H9 (cell line): Measurements from ENCODE around the gene GET4. TPM values are rescaled to one million over a fixed set of nuclear protein-coding genes. Genes with fewer than 3 reads are reported as not detected.

Experiments used
- DNase-seq: peaks from one replicate; pipeline ENCODE4 v3.0.0-alpha.2; 2017
- H2AFZ ChIP-seq: one replicate; pipeline ENCODE4 v1.6.1; 2013; ENCODE audit warnings: mild to moderate bottlenecking, low read length, control low read depth, moderate library complexity
- H2AK5ac ChIP-seq: 2 replicates; pipeline ENCODE4 v1.6.1; 2013; ENCODE audit warnings: low read length, control low read depth, mixed read lengths; ENCODE audit not compliant: insufficient read length
- H2BK120ac ChIP-seq: one replicate; pipeline ENCODE4 v1.6.1; 2013; ENCODE audit warnings: low read depth, mild to moderate bottlenecking, low read length, control low read depth, inconsistent platforms; ENCODE audit not compliant: poor library complexity, severe bottlenecking
- H2BK12ac ChIP-seq: 2 replicates; pipeline ENCODE4 v1.6.1; 2013; ENCODE audit warnings: low read length, control low read depth, mixed read lengths, low read depth; ENCODE audit not compliant: insufficient read length
- H2BK15ac ChIP-seq: 2 replicates; pipeline ENCODE4 v1.6.1; 2013; ENCODE audit warnings: low read depth, low read length, control low read depth
- H2BK20ac ChIP-seq: one replicate; pipeline ENCODE4 v1.6.1; 2013; ENCODE audit warnings: low read depth, mild to moderate bottlenecking, low read length, control low read depth, inconsistent platforms; ENCODE audit not compliant: poor library complexity, severe bottlenecking
- H2BK5ac ChIP-seq: 2 replicates; pipeline ENCODE4 v1.6.1; 2013; ENCODE audit warnings: low read length, control low read depth, mixed read lengths; ENCODE audit not compliant: insufficient read length
- H3K14ac ChIP-seq: 2 replicates; pipeline ENCODE4 v1.6.1; 2013; ENCODE audit warnings: low read length, control low read depth; ENCODE audit not compliant: insufficient read depth
- H3K18ac ChIP-seq: 2 replicates; pipeline ENCODE4 v1.6.1; 2013; ENCODE audit warnings: low read depth, mild to moderate bottlenecking, mixed read lengths, low read length, control low read depth; ENCODE audit not compliant: insufficient read length
- H3K23ac ChIP-seq: 2 replicates; pipeline ENCODE4 v1.6.1; 2013; ENCODE audit warnings: low read length, control low read depth, mixed read lengths, low read depth; ENCODE audit not compliant: insufficient read length
- H3K23me2 ChIP-seq: 2 replicates; pipeline ENCODE4 v1.6.1; 2013; ENCODE audit warnings: low read depth, mild to moderate bottlenecking, mixed read lengths, low read length, control low read depth; ENCODE audit not compliant: insufficient read length, poor library complexity, severe bottlenecking
- H3K27ac ChIP-seq: 2 replicates; pipeline ENCODE4 v1.5.1; 2013; ENCODE audit warnings: low read length, control low read depth, mixed read lengths, low read depth; ENCODE audit not compliant: insufficient read length
- H3K27me3 ChIP-seq: 2 replicates; pipeline ENCODE4 v1.6.1; 2013; ENCODE audit warnings: low read length, control low read depth, inconsistent platforms; ENCODE audit not compliant: insufficient read depth
- H3K4ac ChIP-seq: 2 replicates; pipeline ENCODE4 v1.6.1; 2013; ENCODE audit warnings: low read depth, mild to moderate bottlenecking, control low read depth, inconsistent platforms, low read length, moderate library complexity
- H3K4me1 ChIP-seq: 2 replicates; pipeline ENCODE4 v1.6.1; 2013; ENCODE audit warnings: low read length, control low read depth, inconsistent platforms; ENCODE audit not compliant: insufficient read depth
- H3K4me2 ChIP-seq: 2 replicates; pipeline ENCODE4 v1.6.1; 2013; ENCODE audit warnings: low read length, control low read depth, mixed read lengths; ENCODE audit not compliant: insufficient read length, insufficient read depth
- H3K56ac ChIP-seq: 2 replicates; pipeline ENCODE4 v1.6.1; 2013; ENCODE audit warnings: low read depth, mild to moderate bottlenecking, mixed read lengths, low read length, control low read depth; ENCODE audit not compliant: insufficient read length
- H3K79me1 ChIP-seq: 2 replicates; pipeline ENCODE4 v1.6.1; 2013; ENCODE audit warnings: low read depth, mild to moderate bottlenecking, moderate library complexity, low read length, control low read depth, inconsistent platforms; ENCODE audit not compliant: insufficient read depth, poor library complexity, severe bottlenecking
- H3K79me2 ChIP-seq: 2 replicates; pipeline ENCODE4 v1.6.1; 2013; ENCODE audit warnings: low read length, control low read depth, inconsistent platforms; ENCODE audit not compliant: insufficient read depth
- H3K9ac ChIP-seq: 2 replicates; pipeline ENCODE4 v1.6.1; 2013; ENCODE audit warnings: low read length, control low read depth, mixed read lengths; ENCODE audit not compliant: insufficient read length; ENCODE audit errors: extremely low read depth
- H3K9me3 ChIP-seq: one replicate; pipeline ENCODE4 v1.6.1; 2013; ENCODE audit warnings: low read depth, low read length, inconsistent platforms; ENCODE audit not compliant: control insufficient read depth
- H3T11ph ChIP-seq: one replicate; pipeline ENCODE4 v1.6.1; 2013; ENCODE audit warnings: mild to moderate bottlenecking, low read length, control low read depth, inconsistent platforms
- H4K20me1 ChIP-seq: one replicate; pipeline ENCODE4 v1.6.1; 2013; ENCODE audit not compliant: control insufficient read depth, insufficient read length, insufficient read depth
- H4K5ac ChIP-seq: 2 replicates; pipeline ENCODE4 v1.6.1; 2013; ENCODE audit warnings: low read depth, mild to moderate bottlenecking, mixed read lengths, low read length, control low read depth; ENCODE audit not compliant: insufficient read length
- H4K8ac ChIP-seq: replicated peaks from 2 replicates; pipeline ENCODE4 v1.6.1; 2013; ENCODE audit warnings: low read length, control low read depth, mixed read lengths, low read depth; ENCODE audit not compliant: insufficient read length
- H4K91ac ChIP-seq: 2 replicates; pipeline ENCODE4 v1.6.1; 2013; ENCODE audit warnings: low read depth, mild to moderate bottlenecking, moderate library complexity, mixed read lengths, low read length, control low read depth; ENCODE audit not compliant: insufficient read length
- H3K27ac Mint-ChIP-seq, 3 experiments: 2 replicates in 2 of 3; 3 replicates in 1 of 3; pipeline ENCODE4 v1.8.0; 2020 to 2021; ENCODE audit warnings: mixed read lengths in 3 of 3, mild to moderate bottlenecking in 1 of 3, moderate library complexity in 1 of 3
- H3K27me3 Mint-ChIP-seq: 2 replicates; pipeline ENCODE4 v1.8.0; 2021; ENCODE audit warnings: low read depth, mild to moderate bottlenecking, moderate library complexity, mixed read lengths
- H3K36me3 Mint-ChIP-seq, 3 experiments: 2 replicates in 2 of 3; 3 replicates in 1 of 3; pipeline ENCODE4 v1.8.0; 2020 to 2021; ENCODE audit warnings: low read depth in 3 of 3, mixed read lengths in 3 of 3; ENCODE audit not compliant: insufficient read depth in 1 of 3
- H3K4me1 Mint-ChIP-seq, 2 experiments: 2 replicates each; pipeline ENCODE4 v1.8.0; 2020; ENCODE audit warnings: mixed read lengths in 2 of 2
- H3K4me3 Mint-ChIP-seq, 2 experiments: 2 replicates in 1 of 2; 3 replicates in 1 of 2; pipeline ENCODE4 v1.8.0; 2020 to 2021; ENCODE audit warnings: mild to moderate bottlenecking in 2 of 2, mixed read lengths in 2 of 2, moderate library complexity in 1 of 2
- H3K9me3 Mint-ChIP-seq, 2 experiments: 2 replicates in 1 of 2; 3 replicates in 1 of 2; pipeline ENCODE4 v1.8.0; 2020; ENCODE audit warnings: mild to moderate bottlenecking in 2 of 2, mixed read lengths in 2 of 2, moderate library complexity in 1 of 2
- WGBS: extraction: QIAGEN DNeasy Blood & Tissue Kit; methylation state at CpG from one replicate; pipeline ENCODE4 v1.1.7; 2013; ENCODE audit warnings: missing lambda C conversion rate, low lambda C conversion rate, mixed read lengths; ENCODE audit not compliant: insufficient read length; ENCODE audit errors: extremely low coverage; 5-methylcytosine and 5-hydroxymethylcytosine counted together
- total RNA-seq: library from RNA; stranded (reverse); gene quantifications from 2 replicates; pipeline ENCODE4 v1.2.1, GENCODE V29; 2021
- TF ChIP-seq, protein P1 (sequence below): fragments of 200-600 bp; sonication (generic); conservative IDR thresholded peaks from 3 replicates; pipeline ENCODE4 v1.8.0; 2021; ENCODE audit warnings: antibody characterized with exemption, mild to moderate bottlenecking

The GET4 gene
- total RNA-seq, 1 experiment from 2014 or later: 70.2 TPM

DNA sequence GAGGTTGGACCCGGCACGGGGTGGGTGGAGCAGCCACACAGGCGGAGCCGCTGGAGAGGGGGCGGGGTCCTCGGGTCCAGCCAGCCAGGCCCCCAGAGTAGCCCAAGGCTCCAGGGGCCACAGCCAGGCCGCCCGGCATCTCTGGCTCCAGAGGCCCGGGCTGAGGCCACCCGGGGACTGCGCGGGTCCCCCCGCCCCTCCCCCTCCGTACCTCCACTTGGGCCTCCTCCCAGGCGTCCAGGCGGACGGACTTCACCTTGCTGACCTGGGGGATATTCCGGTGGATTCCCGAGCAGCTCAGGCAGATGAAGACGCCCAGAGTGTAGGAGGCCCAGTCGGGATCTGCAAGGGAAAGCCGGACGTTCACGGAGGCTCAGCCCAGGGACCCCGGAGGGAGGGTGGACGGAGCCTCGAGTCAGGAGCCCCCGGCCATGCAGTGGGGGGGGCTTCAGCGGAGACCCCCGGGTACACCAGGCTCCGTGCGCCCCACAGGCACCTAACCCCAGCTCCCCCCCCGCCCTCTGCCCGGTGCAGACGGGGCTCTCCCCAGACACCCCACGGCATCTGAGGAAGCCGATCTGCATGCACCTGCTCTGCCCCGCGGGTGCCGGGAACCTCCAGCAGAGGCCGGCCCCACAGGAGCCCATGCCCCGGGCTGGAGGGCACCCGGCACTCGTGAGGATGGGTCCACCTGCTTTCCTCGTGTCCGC lies 59.0 kb downstream of the GET4 start:
- Histone ChIP-seq H3K27me3 (no peaks in the 10 kb centered on the region), H3K79me2 (no peaks in the 10 kb centered on the region), H2BK12ac (no peak overlapping the region), H3K56ac (no peak overlapping the region), H4K20me1 (no peaks in the 10 kb centered on the region), H3K4ac (no peak overlapping the region), H3K79me1 (no peaks in the 10 kb centered on the region), H3K9ac (no peak overlapping the region), H3K4me2 (no peak overlapping the region), H4K8ac (no peak overlapping the region), H2BK20ac (no peak overlapping the region), H3K4me1 (no peaks in the 10 kb centered on the region), H3K18ac (no peak overlapping the region), H3K9me3 (no peaks in the 10 kb centered on the region), H3K23me2 (no peaks in the 10 kb centered on the region), H3K23ac (no peak overlapping the region), H3K27ac (no peak overlapping the region), H3K14ac (0 out of 2 replicates have a peak overlapping the region, but pooled peaks have one; percentile 28), H2BK15ac (no peak overlapping the region), H2BK5ac (no peak overlapping the region), H4K5ac (no peak overlapping the region), H3T11ph (no peak overlapping the region), H4K91ac (no peak overlapping the region), H2AFZ (no peak overlapping the region), H2BK120ac (no peak overlapping the region), H2AK5ac (no peak overlapping the region)
- WGBS: no CpG with 5 or more reads among the region's 46 CpGs
- no peaks in the 10 kb centered on the region; the same call in 1 of the 2 replicates for H3K27me3 Mint-ChIP-seq
- no peaks in the 10 kb centered on the region for H3K36me3 Mint-ChIP-seq
- peak; percentile 64 for DNase-seq
- H3K4me1 Mint-ChIP-seq: peaks cover 4 to 5% of the 10 kb centered on the region in 2 experiments; a peak in 2 of 4 replicates
- H3K4me3 Mint-ChIP-seq: no peak overlapping the region
- H3K9me3 Mint-ChIP-seq: 0 out of 5 replicates have a peak, but pooled peaks cover 0 to 4% of the 10 kb centered on the region in 2 experiments
- TF ChIP-seq, protein P1, sequence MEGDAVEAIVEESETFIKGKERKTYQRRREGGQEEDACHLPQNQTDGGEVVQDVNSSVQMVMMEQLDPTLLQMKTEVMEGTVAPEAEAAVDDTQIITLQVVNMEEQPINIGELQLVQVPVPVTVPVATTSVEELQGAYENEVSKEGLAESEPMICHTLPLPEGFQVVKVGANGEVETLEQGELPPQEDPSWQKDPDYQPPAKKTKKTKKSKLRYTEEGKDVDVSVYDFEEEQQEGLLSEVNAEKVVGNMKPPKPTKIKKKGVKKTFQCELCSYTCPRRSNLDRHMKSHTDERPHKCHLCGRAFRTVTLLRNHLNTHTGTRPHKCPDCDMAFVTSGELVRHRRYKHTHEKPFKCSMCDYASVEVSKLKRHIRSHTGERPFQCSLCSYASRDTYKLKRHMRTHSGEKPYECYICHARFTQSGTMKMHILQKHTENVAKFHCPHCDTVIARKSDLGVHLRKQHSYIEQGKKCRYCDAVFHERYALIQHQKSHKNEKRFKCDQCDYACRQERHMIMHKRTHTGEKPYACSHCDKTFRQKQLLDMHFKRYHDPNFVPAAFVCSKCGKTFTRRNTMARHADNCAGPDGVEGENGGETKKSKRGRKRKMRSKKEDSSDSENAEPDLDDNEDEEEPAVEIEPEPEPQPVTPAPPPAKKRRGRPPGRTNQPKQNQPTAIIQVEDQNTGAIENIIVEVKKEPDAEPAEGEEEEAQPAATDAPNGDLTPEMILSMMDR: no peak
- H3K27ac Mint-ChIP-seq: no peak overlapping the region
